Brain microvascular endothelial cell (primary cell): ENCODE measurements around the gene CDC42EP1.
A peak's percentile ranks its signal among the peaks of the same experiment; 100 is the strongest.

Experiments
- DNase-seq: peaks from one replicate; pipeline ENCODE4 v3.0.0-alpha.2; 2020
- H3K27ac ChIP-seq: fragments of 250-450 bp; sonication (Bioruptor Pico); 2 replicates; pipeline ENCODE4 v1.5.1; 2020; ENCODE audit warnings: mild to moderate bottlenecking, moderate library complexity
- H3K27me3 ChIP-seq: fragments of 250-450 bp; sonication (Bioruptor Pico); replicated peaks from 2 replicates; pipeline ENCODE4 v1.5.1; 2020; ENCODE audit warnings: mild to moderate bottlenecking
- H3K36me3 ChIP-seq: fragments of 250-450 bp; sonication (Bioruptor Pico); replicated peaks from 2 replicates; pipeline ENCODE4 v1.5.1; 2020; ENCODE audit warnings: mild to moderate bottlenecking
- H3K4me3 ChIP-seq: 2 replicates; pipeline ENCODE4 v1.5.1; 2011; ENCODE audit warnings: low read depth, mild to moderate bottlenecking, control low read depth, low read length, moderate library complexity
- in situ Hi-C: cut with HindIII; loops from 2 replicates; pipeline ENCODE4 v1.10.0; 2017; ENCODE audit warnings: low sequenced_read_pairs, low pct_ligation_motif_present
- TF ChIP-seq, protein P1 (sequence below): IDR thresholded peaks from 2 replicates; pipeline ENCODE4 v1.5.1; 2011; ENCODE audit warnings: low read depth, mild to moderate bottlenecking, moderate library complexity, low read length, control low read depth, inconsistent platforms; ENCODE audit errors: missing control alignments

The CDC42EP1 gene

GRCh38 chr22:37517826-37518450 is 42.3 kb upstream of the CDC42EP1 start:
- Histone ChIP-seq H3K27ac (no peak overlapping the region), H3K36me3 (peaks cover 10% of the 10 kb centered on the region), H3K27me3 (no peaks in the 10 kb centered on the region), H3K4me3 (peak overlapping the region; percentile 64)
- DNase-seq = no peak
- TF ChIP-seq, protein P1, sequence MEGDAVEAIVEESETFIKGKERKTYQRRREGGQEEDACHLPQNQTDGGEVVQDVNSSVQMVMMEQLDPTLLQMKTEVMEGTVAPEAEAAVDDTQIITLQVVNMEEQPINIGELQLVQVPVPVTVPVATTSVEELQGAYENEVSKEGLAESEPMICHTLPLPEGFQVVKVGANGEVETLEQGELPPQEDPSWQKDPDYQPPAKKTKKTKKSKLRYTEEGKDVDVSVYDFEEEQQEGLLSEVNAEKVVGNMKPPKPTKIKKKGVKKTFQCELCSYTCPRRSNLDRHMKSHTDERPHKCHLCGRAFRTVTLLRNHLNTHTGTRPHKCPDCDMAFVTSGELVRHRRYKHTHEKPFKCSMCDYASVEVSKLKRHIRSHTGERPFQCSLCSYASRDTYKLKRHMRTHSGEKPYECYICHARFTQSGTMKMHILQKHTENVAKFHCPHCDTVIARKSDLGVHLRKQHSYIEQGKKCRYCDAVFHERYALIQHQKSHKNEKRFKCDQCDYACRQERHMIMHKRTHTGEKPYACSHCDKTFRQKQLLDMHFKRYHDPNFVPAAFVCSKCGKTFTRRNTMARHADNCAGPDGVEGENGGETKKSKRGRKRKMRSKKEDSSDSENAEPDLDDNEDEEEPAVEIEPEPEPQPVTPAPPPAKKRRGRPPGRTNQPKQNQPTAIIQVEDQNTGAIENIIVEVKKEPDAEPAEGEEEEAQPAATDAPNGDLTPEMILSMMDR = no peak
- in situ Hi-C loops = no loop called here

GRCh38 chr22:37518509-37519267 is 41.6 kb upstream of the CDC42EP1 start:
- TF ChIP-seq, protein P1 = no peak
- H3K36me3 ChIP-seq = peaks cover 10% of the 10 kb centered on the region
- in situ Hi-C loops = no loop called here
- H3K27ac ChIP-seq = no peak overlapping the region
- no peak for DNase-seq
- peak overlapping the region; percentile 64 for H3K4me3 ChIP-seq
- no peaks in the 10 kb centered on the region for H3K27me3 ChIP-seq

- Histone ChIP-seq H3K27me3 (no peaks in the 10 kb centered on the region), H3K36me3 (peaks cover 5% of the 10 kb centered on the region), H3K27ac (no peak within 1 kb of the TSS), H3K4me3 (peak within 1 kb of the TSS; percentile 64)
- in situ Hi-C loops = no loop called here
- TF ChIP-seq, protein P1 = no peak
- no peak for DNase-seq
Observed at GRCh38 chr22:37519268-37520195, 40.7 kb upstream of the CDC42EP1 start, which contains the start of gene CARD10. TSS of gene CARD10 (minus strand) at chr22:37519415. CDS start at chr22:37519200, 215 bp downstream.

DNA sequence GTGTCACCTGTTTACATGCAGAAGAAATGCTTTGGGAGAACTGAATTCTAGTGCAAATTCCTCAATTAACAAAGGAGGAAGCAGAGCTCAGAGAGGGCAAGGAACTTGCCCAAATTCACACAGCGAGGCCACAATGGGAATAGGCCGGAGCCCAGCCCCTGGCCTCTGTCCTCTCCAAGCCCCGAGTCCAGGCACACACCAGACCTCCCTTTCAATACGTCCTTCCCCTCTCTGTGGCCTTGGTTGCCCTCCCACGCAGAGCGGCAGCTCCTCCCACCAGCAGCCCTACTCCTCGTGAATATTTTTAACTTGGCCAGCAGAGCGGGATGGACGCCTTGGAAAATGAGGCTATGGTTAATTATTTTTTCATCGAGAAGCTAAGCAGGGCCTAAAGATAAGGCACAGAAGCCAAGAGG is 39.5 kb upstream of the CDC42EP1 start:
- Histone ChIP-seq H3K4me3 (no peak overlapping the region), H3K27ac (no peak overlapping the region), H3K36me3 (peaks cover 2% of the 10 kb centered on the region), H3K27me3 (no peaks in the 10 kb centered on the region)
- in situ Hi-C loops = no loop called here
- TF ChIP-seq, protein P1 = no peak
- DNase-seq = no peak

DNA sequence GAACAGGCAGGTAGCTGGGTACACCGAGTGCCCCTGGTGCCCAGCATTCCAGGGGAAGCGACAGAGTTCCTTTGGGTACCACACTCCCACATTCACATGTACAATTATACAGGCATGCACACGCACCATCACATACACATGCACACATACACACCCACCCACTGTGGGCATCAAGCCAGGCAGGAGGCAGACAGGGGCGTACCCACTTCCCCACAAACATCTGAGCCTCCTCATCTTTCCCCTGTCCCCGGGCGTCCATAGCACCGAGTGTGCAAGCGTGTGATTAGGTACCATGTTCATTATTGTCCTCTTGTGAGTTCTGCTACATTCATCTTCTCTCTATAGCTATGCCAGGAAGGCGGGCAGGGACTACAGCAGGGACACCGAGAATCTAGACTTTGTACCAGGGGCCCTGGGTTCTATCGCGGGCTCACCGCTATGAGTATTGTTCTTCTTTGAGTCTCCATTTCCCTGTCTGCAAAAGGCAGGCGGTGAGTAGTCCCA is 39.0 kb upstream of the CDC42EP1 start:
- no peaks in the 10 kb centered on the region for H3K36me3 ChIP-seq
- TF ChIP-seq, protein P1 = no peak
- H3K27me3 ChIP-seq = no peaks in the 10 kb centered on the region
- in situ Hi-C loops = no loop called here
- H3K4me3 ChIP-seq = no peak overlapping the region
- no peak for DNase-seq
- H3K27ac ChIP-seq = no peak overlapping the region
